ENCODE results near the gene DMXL1. TPM values are rescaled to one million over a fixed set of nuclear protein-coding genes. Genes with fewer than 3 reads are reported as not detected.

The DMXL1 gene
- total RNA-seq, 1 experiment from 2014 or later: 30.0 TPM

DNA sequence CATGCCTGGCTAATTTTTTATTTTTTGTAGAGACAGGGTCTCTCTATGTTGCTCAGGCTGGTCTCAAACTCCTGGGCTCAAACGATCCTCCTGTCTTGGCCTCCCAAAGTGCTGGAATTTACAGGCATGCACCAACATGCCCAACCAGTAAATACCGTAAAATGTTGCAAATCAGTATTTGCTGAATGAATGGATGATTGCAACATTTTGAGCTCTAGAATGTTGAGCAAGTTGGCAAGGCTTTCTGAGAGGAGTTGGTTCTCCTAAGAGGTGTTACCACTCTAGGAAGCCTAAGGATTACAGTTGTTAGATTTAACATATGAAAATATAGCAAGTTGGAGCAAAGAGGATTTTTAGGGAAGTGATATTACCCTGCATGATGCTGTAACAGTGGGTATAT is 15.6 kb upstream of the DMXL1 start:
- BruUV-seq (replicated peaks): no TSS peak
- intact Hi-C loops (cut with micrococcal nuclease; ENCODE audit: unreplicated experiment): no loop called here
- POLR2A ChIA-PET: no interaction called here
- Histone ChIP-seq H3K36me3 (ENCODE audit: control insufficient read depth, insufficient read depth, low read length) (no peaks in the 10 kb centered on the region), H3K9me3 (no peaks in the 10 kb centered on the region), H3K27me3 (replicated peaks; ENCODE audit: control insufficient read depth, insufficient read depth, low read length) (no peaks in the 10 kb centered on the region), H3K4me1 (peaks cover 9% of the 10 kb centered on the region; the same call in 1 of the 2 replicates), H3K4me3 (ENCODE audit: low read depth, low read length) (no peak overlapping the region)
- Mint-ChIP-seq H3K4me3 (ENCODE audit: unreplicated experiment) (no peak overlapping the region), H3K27me3 (ENCODE audit: insufficient read depth, unreplicated experiment) (no peaks in the 10 kb centered on the region), H3K27ac (ENCODE audit: unreplicated experiment) (no peak overlapping the region), H3K9me3 (ENCODE audit: unreplicated experiment) (no peaks in the 10 kb centered on the region), H3K4me1 (ENCODE audit: low read depth, unreplicated experiment) (peaks cover 14% of the 10 kb centered on the region), H3K36me3 (ENCODE audit: insufficient read depth, unreplicated experiment) (no peaks in the 10 kb centered on the region)
- no peak for TF ChIP-seq CTCF (IDR thresholded peaks at IDR 0.05; ENCODE audit: insufficient read depth in 1 of 2, low read depth in 1 of 2, low read length in 1 of 2, severe bottlenecking in 1 of 2, unreplicated experiment in 1 of 2)
- CTCF ChIA-PET: no interaction called here
- no peak for DNase-seq

DNA sequence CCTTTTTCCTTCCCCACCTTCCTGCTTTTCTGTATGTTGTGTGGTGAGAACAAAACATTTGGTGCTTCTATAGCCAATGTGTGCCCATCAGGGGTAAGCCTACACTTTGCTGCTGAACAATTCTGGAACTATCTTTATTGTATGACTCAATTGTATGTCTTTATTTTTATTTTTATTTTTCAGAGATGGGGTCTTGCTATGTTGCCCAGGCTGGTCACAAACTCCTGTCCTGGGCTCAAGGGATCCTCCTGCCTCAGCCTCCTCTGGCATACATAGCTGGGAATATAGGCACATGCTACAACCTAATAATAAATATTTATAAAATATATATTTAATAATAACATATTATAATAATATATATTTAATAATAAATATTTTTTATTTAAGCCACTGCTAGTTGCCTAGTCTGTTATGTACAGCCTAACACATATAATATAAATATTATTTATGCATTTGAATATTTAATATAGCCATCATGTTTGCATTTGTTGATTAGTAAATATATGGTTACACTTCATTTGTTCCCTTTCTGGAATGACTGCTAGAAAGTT is 11.8 kb upstream of the DMXL1 start:
- H3K4me1 ChIP-seq: peaks cover 22% of the 10 kb centered on the region; the same call in 1 of the 2 replicates
- Mint-ChIP-seq H3K27ac (ENCODE audit: unreplicated experiment) (no peak overlapping the region), H3K27me3 (ENCODE audit: insufficient read depth, unreplicated experiment) (no peaks in the 10 kb centered on the region), H3K36me3 (ENCODE audit: insufficient read depth, unreplicated experiment) (no peaks in the 10 kb centered on the region), H3K9me3 (ENCODE audit: unreplicated experiment) (no peaks in the 10 kb centered on the region), H3K4me3 (ENCODE audit: unreplicated experiment) (no peak overlapping the region), H3K4me1 (ENCODE audit: low read depth, unreplicated experiment) (peaks cover 20% of the 10 kb centered on the region)
- intact Hi-C loops (cut with micrococcal nuclease; ENCODE audit: unreplicated experiment): no loop called here
- no peak for DNase-seq
- ChIA-PET POLR2A (no interaction called here), CTCF (no interaction called here)
- H3K27me3 ChIP-seq (replicated peaks; ENCODE audit: control insufficient read depth, insufficient read depth, low read length): no peaks in the 10 kb centered on the region
- H3K9me3 ChIP-seq: no peaks in the 10 kb centered on the region
- no TSS peak for BruUV-seq (replicated peaks)
- H3K36me3 ChIP-seq (ENCODE audit: control insufficient read depth, insufficient read depth, low read length): no peaks in the 10 kb centered on the region
- no peak for TF ChIP-seq CTCF (IDR thresholded peaks at IDR 0.05; ENCODE audit: insufficient read depth in 1 of 2, low read depth in 1 of 2, low read length in 1 of 2, severe bottlenecking in 1 of 2, unreplicated experiment in 1 of 2)
- no peak overlapping the region for H3K4me3 ChIP-seq (ENCODE audit: low read depth, low read length)

GRCh38 chr5:119059740-119060255 is 11.1 kb upstream of the DMXL1 start:
- H3K4me1 Mint-ChIP-seq (ENCODE audit: low read depth, unreplicated experiment): peaks cover 20% of the 10 kb centered on the region
- H3K4me3 Mint-ChIP-seq (ENCODE audit: unreplicated experiment): no peak overlapping the region
- H3K9me3 Mint-ChIP-seq (ENCODE audit: unreplicated experiment): no peaks in the 10 kb centered on the region
- Histone ChIP-seq H3K4me3 (ENCODE audit: low read depth, low read length) (no peak overlapping the region), H3K9me3 (no peaks in the 10 kb centered on the region), H3K27me3 (replicated peaks; ENCODE audit: control insufficient read depth, insufficient read depth, low read length) (no peaks in the 10 kb centered on the region), H3K4me1 (peaks cover 24% of the 10 kb centered on the region; the same call in 1 of the 2 replicates), H3K36me3 (ENCODE audit: control insufficient read depth, insufficient read depth, low read length) (no peaks in the 10 kb centered on the region)
- no TSS peak for BruUV-seq (replicated peaks)
- H3K36me3 Mint-ChIP-seq (ENCODE audit: insufficient read depth, unreplicated experiment): no peaks in the 10 kb centered on the region
- POLR2A ChIA-PET: interaction anchor here (0.6 kb wide), 1 partner anchor 12 kb away, joined by 3 read pairs; no protein-coding TSS in a partner anchor
- DNase-seq: no peak
- CTCF ChIA-PET: no interaction called here
- intact Hi-C loops (cut with micrococcal nuclease; ENCODE audit: unreplicated experiment): no loop called here
- no peaks in the 10 kb centered on the region for H3K27me3 Mint-ChIP-seq (ENCODE audit: insufficient read depth, unreplicated experiment)
- H3K27ac Mint-ChIP-seq (ENCODE audit: unreplicated experiment): no peak overlapping the region
- no peak for TF ChIP-seq CTCF (IDR thresholded peaks at IDR 0.05; ENCODE audit: insufficient read depth in 1 of 2, low read depth in 1 of 2, low read length in 1 of 2, severe bottlenecking in 1 of 2, unreplicated experiment in 1 of 2)
